ENCODE measurements around the gene ARID3A. TPM values are rescaled to one million over a fixed set of nuclear protein-coding genes. Genes with fewer than 3 reads are reported as not detected.

The ARID3A gene
- total and polyA plus RNA-seq, 12 donors, result 3.0 to 11.7 (median 5.0) TPM

GRCh38 chr19:1006711-1007398, 81.0 kb downstream of the ARID3A start:
- H3K27ac ChIP-seq, result no peak overlapping the region
- peaks cover 0 to 9% (median 0%) of the 10 kb centered on the region in 9 donors for H3K4me1 ChIP-seq
- intact Hi-C loops (cut with DNase I), result no loop called here
- no peak for TF ChIP-seq CTCF (IDR thresholded peaks at IDR 0.05)
- H3K27me3 ChIP-seq, result peaks cover 0 to 20% (median 5%) of the 10 kb centered on the region in 7 donors
- ATAC-seq, result no peak
- 79 to 86% methylated on average over 27 of the region's 27 CpGs for WGBS, 2 donors
- no peak overlapping the region for H3K4me3 ChIP-seq
- no peak for DNase-seq
- no peaks in the 10 kb centered on the region for H3K9me3 ChIP-seq
- peaks cover 0 to 31% (median 17%) of the 10 kb centered on the region in 9 donors for H3K36me3 ChIP-seq

GRCh38 chr19:1007399-1008251, 81.8 kb downstream of the ARID3A start:
- WGBS, 2 donors, result 96% methylated on average over 55 to 73 of the region's 73 CpGs

GRCh38 chr19:1008268-1009040, 82.6 kb downstream of the ARID3A start:
- intact Hi-C loops (cut with DNase I), result no loop called here
- TF ChIP-seq CTCF (IDR thresholded peaks at IDR 0.05), result no peak
- WGBS, 2 donors, result 94 to 96% methylated on average over 41 to 45 of the region's 45 CpGs
- Histone ChIP-seq H3K27ac (peak overlapping the region in 1 of 10 donors; percentile 39), H3K9me3 (no peaks in the 10 kb centered on the region), H3K4me3 (no peak overlapping the region), H3K4me1 (peaks cover 0 to 8% (median 0%) of the 10 kb centered on the region in 9 donors), H3K36me3 (peaks cover 0 to 47% (median 32%) of the 10 kb centered on the region in 9 donors), H3K27me3 (peaks cover 0 to 4% (median 0%) of the 10 kb centered on the region in 7 donors)
- ATAC-seq (no peak), DNase-seq (no peak)

More at GRCh38 chr19:1007399-1008251, 81.8 kb downstream of the ARID3A start:
- ATAC-seq, result no peak
- Histone ChIP-seq H3K4me1 (peaks cover 0 to 8% (median 0%) of the 10 kb centered on the region in 9 donors), H3K27me3 (peaks cover 0 to 12% (median 1%) of the 10 kb centered on the region in 7 donors), H3K36me3 (peaks cover 0 to 39% (median 24%) of the 10 kb centered on the region in 9 donors), H3K4me3 (no peak overlapping the region), H3K9me3 (no peaks in the 10 kb centered on the region), H3K27ac (no peak overlapping the region)
- intact Hi-C loops (cut with DNase I), result no loop called here
- DNase-seq, result no peak
- TF ChIP-seq CTCF (IDR thresholded peaks at IDR 0.05), result no peak

Data from heart right ventricle (tissue), 16 donors.